ENCODE measurements around the gene ZAP70.

GRCh38 chr2:97759727-97760407 is 46.5 kb downstream of the ZAP70 start:
- no peak for TF ChIP-seq POLR2A (IDR thresholded peaks at IDR 0.05; ENCODE audit: low read length)
- TF ChIP-seq GATA1 (IDR thresholded peaks at IDR 0.05; ENCODE audit: low read depth, low read length): no peak
